Glomerular endothelial cell (primary cell): ENCODE results near the gene ZNF384. TPM values are rescaled to one million over a fixed set of nuclear protein-coding genes. Genes with fewer than 3 reads are reported as not detected.

Experiments
- DNase-seq: peaks from one replicate; pipeline ENCODE4 v3.0.0-alpha.2; 2011; ENCODE audit warnings: low read depth, low spot score; ENCODE audit errors: extremely low read depth
- total RNA-seq: library from RNA; depleted of rRNA; stranded (reverse); fragments of >200 nt; gene quantifications from 2 replicates; pipeline ENCODE4 v1.2.3, GENCODE V29; 2015

The ZNF384 gene
- total RNA-seq, 1 donor from 2014 or later = 30.3 TPM

- DNase-seq = peak; percentile 93
Measured at GRCh38 chr12:6662906-6663742, 26.1 kb downstream of the ZNF384 start, which contains the start of gene ING4. TSS of gene ING4 (minus strand) at chr12:6663119. CDS start at chr12:6663101, 18 bp downstream.

DNA sequence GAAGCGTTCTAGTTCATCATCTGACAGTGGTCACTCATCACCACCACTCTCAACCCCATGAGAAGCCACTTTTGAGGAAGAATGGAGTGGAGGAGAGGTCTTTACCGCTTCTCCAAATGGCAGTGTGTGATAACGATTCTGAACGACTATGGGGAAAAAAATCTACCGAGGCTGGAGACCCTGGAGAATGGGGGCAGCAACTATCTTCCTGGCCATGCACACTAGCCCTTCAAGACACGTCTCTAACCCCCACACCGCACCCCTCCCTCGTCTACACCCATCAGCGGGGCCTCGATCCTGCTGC lies 26.6 kb downstream of the ZNF384 start:
- no peak for DNase-seq

DNA sequence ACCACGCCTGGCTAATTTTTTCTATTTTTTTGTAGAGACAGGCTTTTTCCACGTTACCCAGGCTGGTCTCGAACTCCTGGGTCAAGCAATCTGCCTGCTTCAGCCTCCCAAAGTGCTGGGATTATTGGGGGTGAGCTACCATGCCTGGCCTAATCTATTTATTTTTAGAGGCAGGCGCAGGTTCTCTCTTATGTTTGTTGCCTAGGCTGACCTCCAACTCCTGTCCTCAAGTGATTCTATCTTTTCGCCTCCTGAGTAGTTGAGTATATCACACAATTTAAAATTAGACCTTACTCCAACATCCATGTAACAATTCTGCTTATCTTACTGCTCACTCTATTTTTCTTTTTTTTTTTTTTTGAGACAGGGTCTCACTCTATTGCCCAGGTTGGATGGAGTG lies 35.2 kb downstream of the ZNF384 start:
- DNase-seq = no peak

GRCh38 chr12:6653342-6653741 lies 35.8 kb downstream of the ZNF384 start:
- DNase-seq = no peak

DNA sequence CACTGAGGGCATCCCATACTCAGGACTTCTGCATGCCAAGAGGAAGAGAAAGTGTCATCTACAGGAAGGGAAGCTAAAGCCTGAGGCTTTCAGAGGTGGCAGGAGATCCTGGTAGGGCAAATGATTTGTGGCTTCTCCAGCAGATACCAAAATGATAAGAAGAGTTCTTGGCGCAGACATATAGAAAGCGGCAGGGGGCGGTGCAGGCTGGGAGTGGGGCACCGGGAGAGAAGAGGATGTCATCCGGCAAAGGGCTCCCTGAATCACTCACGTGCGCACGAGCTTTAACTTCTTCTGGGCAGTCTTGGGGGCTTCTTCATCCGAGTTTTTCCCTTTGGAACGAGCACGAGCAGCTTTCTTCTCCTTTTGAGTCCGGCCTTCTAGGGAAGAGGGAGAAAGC lies 36.8 kb downstream of the ZNF384 start:
- no peak for DNase-seq

DNA sequence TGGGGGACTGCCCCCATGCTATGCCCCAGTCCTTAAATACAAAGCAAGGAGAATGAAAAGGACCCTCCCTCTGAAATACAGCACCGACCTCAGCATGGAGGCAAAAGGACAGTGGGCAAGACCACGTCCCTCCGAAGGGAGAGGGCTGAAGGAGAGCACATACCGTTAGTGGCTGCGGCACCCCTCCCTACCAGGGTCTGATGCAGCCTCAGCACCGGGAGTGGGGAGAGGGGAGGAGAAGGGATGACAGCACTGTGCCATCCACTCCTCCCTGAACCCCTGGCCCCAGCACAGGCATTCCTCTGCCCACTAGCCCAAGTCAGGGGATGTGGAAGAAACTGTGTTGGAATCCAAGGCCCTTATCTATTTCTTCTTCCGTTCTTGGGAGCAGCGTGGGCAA lies 38.3 kb downstream of the ZNF384 start:
- DNase-seq = no peak

DNA sequence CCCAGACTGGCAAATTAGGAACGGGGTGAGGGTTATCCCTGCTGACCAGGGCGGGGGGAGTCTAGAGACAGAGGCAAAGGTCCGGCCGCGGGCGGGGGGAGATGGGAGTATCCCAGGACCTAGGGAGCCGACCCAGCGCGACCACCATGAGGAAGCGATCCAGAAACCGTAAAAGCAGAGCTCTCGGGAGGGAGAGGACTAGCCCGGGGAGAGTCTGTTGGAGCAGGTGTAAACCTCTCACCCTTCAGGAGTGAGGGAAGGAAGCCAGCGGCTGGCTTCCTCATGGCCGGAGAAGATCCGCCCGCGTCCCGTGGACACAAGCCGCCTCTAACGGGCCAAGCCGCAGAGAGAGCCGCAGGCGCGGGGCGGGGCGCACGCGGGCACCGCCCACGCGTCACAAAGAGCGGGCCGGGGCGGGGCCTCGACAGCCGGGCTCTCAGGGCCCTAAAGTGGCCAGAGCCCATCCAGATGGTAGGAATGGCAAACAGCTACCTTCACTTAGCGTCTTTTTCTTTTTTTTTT lies 42.0 kb downstream of the ZNF384 start, which contains the start of gene ACRBP:
ACRBP (minus strand) TSS at position 350 of the 522 bp plus-strand sequence; CDS start at position 284, 66 bp downstream.
- no peak for DNase-seq

- DNase-seq = no peak
Measured at GRCh38 chr12:6646276-6647082, 42.7 kb downstream of the ZNF384 start.

- no peak for DNase-seq
Measured at GRCh38 chr12:6644903-6645302, 44.3 kb downstream of the ZNF384 start.

- no peak for DNase-seq
Measured at GRCh38 chr12:6644257-6644596, 44.9 kb downstream of the ZNF384 start.

GRCh38 chr12:6643569-6644256 lies 45.5 kb downstream of the ZNF384 start:
- DNase-seq = no peak

- DNase-seq = no peak
Measured at GRCh38 chr12:6641131-6641530, 48.0 kb downstream of the ZNF384 start.

GRCh38 chr12:6640497-6640896 lies 48.7 kb downstream of the ZNF384 start:
- DNase-seq = no peak

DNA sequence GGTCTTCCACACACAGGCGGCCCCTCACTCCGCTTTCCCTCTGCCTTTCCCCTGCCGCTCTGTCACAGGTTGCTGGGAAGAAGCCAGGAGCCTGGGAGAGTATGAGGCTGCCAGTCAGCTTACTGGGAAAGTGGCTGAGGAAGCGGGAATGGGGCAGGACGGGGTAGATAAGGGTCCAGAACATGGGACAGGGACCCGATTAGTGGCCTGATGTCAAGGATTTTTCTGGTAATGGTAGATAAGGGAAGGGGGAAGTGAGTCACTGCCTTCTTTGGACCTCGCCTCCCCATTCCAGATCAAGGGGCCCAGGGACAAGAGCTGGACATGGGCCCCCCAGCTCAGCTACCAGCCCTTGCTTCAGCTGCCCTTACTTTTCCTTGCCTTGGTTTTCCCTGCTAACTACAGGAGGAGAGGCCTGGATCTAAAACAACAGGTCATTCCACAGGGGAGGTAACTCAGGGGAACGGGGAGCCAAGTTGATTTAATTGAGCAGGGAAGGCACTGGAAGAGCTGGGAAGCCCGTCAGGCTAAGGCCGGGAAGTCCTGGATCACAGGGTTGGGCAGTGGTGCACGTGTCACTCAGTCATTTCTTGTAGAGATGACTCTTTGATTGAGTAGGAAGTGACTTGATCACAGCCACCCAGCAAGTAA lies 49.9 kb downstream of the ZNF384 start:
- peak; percentile 47 for DNase-seq

GRCh38 chr12:6638305-6638704 lies 50.9 kb downstream of the ZNF384 start:
- no peak for DNase-seq

- no peak for DNase-seq
Measured at GRCh38 chr12:6635856-6636531, 53.2 kb downstream of the ZNF384 start, which contains the start of gene LPAR5. TSS of gene LPAR5 (minus strand) at chr12:6635959. CDS start at chr12:6621248, 14,711 bp downstream.

- DNase-seq = no peak
Measured at GRCh38 chr12:6635375-6635855, 53.8 kb downstream of the ZNF384 start.

- DNase-seq = no peak
Measured at GRCh38 chr12:6632026-6632983, 56.9 kb downstream of the ZNF384 start.

DNA sequence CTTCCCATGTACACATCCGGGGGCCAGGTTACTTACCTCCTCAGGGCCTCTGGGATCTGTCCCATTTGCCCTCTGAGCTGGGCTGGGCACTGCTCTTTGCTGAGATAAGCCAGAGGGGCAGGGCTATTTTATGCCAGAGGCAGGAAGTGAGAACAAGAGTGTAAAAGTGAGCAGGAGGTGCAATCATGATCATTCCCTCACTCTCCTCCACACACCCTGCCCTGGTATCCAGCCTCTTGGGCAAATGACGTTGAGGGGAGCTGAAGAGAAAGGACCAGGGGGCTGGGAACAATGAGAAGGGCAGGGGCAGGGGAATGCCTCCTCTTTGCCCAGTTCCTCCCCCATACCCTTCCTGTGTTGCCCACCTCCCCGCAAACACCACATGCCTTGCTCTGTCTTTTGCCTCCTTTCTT lies 57.6 kb downstream of the ZNF384 start:
- no peak for DNase-seq
